ENCODE measurements around the gene PRPF19.

The PRPF19 gene

DNA sequence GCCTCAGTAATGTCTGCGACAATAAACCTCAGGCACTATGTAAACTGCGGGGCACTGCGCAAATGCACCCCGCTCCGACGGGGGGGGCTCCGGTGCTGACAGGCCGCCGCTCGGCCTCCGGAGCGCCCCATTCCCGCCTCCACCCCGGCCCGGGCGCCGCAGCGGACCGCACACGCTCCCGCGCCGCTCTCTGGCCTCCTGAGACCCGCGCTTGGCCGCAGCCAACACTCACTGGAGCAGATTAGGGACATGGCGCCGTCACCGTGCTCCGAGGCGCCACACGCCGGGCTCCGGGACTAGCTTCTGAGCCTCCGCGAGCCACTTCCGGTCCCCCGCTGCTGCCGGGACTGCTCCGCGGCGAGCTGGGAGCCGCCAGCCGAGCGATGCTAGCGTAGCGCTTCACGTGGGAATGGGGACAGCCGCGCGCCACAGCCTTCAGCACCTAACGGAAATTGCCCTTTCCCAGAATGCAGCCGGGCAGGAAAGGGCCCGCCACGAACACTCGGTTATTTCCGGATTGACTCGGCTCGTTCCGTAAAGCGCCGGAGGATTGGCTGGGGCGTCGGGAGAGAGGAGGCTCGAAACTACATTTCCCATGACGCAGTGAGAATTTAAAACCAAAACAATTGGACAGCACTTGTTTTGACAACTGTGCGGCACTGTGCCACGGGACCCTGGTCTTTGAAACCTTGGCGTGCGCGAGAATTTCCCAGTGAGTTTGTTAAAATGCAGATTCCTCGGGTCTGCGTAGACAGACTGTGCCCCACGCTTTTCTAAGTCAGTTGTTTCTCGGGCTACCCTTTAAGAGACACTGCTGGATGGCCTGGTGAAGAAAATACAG is at the start of gene PRPF19:
Gene PRPF19 (minus strand): TSS at position 454 of the 841 bp plus-strand sequence. CDS start 203 bp downstream, at position 251.
- no peak for TF ChIP-seq ZNF274 (IDR thresholded peaks at IDR 0.05; ENCODE audit: low read depth, low read length)
- peak within 1 kb of the TSS; percentile 96 for H3K4me3 ChIP-seq (ENCODE audit: low read length)

DNA sequence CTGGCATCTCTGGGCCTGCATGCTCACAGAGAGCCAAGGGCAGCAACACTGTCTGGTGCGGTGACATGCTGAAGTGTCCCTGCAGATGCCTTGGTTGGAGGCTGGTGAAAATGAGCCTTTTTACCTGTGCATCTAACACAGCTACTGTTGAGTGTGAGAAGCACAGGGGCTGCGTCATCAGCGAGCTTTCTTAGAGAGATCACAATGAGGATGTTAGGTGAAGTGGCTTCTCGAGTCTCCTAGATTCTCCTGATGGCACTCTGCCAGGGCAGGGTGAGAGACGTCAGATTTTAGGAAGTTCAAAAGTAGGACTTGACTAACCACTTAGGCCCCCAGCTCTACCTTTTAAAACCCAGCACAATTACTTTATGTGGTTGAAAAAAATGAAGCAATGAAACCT is 49.2 kb upstream of the PRPF19 start:
- TF ChIP-seq ZNF274 (IDR thresholded peaks at IDR 0.05; ENCODE audit: low read depth, low read length) = no peak
- no peak overlapping the region for H3K4me3 ChIP-seq (ENCODE audit: low read length)

DNA sequence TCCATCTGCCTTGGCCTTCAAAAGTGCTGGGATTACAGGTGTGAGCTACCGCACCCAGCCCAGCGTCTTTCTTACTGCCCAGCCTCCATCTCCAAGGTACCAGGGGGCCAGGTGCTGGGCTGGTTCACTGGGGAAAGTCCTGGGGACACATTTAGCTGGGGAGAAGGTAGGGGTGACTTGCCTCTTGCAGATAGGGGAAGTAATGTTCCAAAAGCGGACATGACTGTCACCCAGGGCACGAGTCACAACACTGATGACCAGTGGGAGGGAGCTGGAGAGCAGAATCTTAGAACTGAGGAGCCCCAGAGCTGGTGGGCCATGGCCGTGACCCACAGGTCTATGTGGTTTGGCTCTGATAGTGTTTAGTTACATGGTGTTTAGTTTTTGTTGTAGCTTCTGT is 48.0 kb upstream of the PRPF19 start:
- TF ChIP-seq ZNF274 (IDR thresholded peaks at IDR 0.05; ENCODE audit: low read depth, low read length) = no peak
- H3K4me3 ChIP-seq (ENCODE audit: low read length) = no peak overlapping the region

DNA sequence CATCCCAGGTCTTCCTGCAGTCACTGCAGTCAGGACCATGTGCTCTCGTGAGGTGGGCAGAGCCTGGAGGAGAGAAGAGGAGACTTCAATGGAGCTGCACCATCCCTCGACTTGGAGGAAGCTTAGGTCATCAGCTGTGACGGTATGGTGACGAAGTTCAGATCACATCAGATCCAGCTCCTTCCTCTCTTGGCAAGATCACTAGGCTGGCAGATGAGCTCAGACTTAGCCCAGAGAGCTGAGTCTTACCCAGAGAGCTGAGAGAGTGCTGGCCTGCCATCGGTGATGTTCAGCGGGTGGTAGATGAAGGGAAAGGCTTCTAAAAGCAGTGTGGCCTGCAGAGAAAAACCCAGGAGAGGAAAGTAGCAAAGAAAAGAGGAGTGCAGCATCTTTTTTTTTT is 47.4 kb upstream of the PRPF19 start:
- H3K4me3 ChIP-seq (ENCODE audit: low read length) = no peak overlapping the region
- TF ChIP-seq ZNF274 (IDR thresholded peaks at IDR 0.05; ENCODE audit: low read depth, low read length) = no peak

DNA sequence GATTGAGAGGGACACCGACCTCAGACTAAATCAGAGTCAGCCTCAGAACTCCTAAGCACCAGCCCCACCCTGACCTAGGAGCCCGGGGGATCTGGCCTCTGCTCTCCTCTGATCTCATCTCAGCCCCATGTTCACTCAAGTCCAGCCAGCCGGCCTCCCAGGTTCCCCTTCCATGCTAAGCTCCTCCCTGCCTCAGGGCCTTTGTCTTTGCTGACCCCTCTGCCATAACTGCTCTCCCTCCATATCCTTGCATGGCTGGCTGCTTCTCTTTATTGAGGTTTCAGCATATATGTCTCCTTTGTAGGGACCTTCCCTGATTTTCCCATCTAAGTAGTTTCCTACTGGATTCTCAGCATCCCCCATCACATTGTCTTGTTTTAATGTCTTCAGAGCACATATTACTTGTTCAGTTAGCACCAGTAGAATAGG is 46.4 kb upstream of the PRPF19 start:
- no peak for TF ChIP-seq ZNF274 (IDR thresholded peaks at IDR 0.05; ENCODE audit: low read depth, low read length)
- peak overlapping the region; percentile 2; the same call in 1 of the 2 replicates for H3K4me3 ChIP-seq (ENCODE audit: low read length)

DNA sequence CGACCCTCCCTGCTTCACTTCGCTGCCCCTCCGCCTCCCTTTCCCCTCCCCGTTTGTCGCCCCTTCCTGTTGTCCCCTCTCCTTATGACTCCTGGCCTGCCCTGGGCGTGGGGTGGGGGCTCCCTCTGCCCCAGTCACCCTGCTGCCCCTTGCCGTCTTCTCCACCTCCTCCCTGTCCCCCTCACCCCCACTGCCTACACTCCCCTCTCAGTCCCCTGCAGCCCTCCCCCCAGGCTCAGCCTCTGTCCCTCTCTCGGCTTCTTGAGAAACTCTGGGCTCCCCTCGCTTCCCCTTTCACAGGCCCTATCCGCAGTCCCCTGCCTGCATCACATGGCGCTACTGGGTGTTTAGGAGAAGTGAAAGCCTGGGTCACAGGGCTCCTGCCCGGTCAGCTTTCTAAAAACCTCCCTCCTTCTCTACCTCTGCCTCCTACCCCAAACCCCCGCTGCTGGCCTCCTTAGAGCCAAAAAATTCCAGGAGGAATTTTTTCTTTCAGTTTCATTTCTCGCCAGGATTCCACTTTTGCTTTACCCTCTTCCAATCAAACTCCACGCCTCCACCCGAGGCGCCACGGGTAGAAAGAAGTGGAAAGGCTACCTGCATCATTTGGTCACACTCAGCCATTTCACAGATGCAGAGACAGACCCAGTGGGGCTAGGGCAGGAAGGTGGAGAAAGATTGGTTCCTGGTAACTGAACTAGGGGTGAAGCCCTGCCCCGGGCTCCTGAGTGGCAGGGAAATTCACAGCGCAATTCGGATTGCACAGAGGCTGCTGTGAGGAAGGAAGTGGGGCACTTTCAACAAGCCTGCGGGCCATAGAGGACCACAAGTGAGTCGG is 45.7 kb upstream of the PRPF19 start, which contains the start of gene SLC15A3:
Gene SLC15A3 (minus strand): TSS at position 273 of the 838 bp plus-strand sequence. CDS start 625 bp downstream, outside the sequence.
- peak within 1 kb of the TSS; percentile 60; the same call in 1 of the 2 replicates for H3K4me3 ChIP-seq (ENCODE audit: low read length)
- no peak for TF ChIP-seq ZNF274 (IDR thresholded peaks at IDR 0.05; ENCODE audit: low read depth, low read length)

DNA sequence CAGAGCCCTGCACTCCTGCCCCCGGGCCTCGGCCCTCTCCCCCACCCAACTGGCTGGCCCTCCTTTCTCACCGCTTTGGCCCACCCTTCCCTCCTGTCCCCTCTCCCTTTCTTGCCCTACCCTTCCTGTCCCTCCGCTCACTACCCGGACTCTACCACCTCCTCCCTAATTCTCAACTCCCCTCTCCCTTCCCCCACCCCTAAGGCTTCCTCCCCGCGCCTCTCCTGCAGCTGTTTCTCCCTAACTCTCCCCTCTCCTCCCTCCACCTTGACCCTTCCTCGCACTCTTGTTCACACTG is 45.2 kb upstream of the PRPF19 start:
- peak overlapping the region; percentile 60; the same call in 1 of the 2 replicates for H3K4me3 ChIP-seq (ENCODE audit: low read length)
- no peak for TF ChIP-seq ZNF274 (IDR thresholded peaks at IDR 0.05; ENCODE audit: low read depth, low read length)

DNA sequence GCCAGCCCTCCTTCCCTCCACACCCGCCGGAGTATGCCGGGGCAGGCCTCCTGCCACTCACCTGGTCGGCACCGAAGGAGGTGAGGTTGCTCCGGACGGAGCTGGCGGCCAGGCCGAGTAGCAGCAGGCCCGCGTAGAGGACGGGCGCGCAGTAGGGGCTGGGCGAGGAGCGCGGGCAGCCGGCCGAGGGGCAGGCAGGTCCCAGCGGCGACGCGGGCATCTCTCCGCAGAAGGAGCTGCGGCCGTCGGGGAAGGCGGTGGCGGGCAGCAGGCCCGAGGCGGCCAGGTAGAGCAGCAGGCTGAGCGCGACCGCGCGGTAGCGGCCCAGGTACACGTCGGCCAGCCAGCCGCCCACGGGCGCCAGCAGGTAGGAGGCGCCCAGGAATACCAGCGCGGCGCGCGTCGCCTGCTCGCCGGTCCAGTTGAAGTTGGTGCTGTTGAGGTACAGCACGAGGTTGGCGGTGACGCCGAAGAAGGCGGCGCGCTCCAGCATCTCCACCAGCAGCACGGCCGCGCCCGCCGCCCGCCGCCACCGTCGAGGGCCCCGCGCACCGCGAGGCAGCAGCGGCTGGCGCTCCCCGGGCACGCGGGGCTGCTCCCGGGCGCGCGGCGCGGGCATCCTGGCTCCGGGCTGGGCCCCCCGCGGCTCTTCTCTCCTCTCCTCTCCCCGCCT is 44.7 kb upstream of the PRPF19 start:
- peak overlapping the region; percentile 60; the same call in 1 of the 2 replicates for H3K4me3 ChIP-seq (ENCODE audit: low read length)
- TF ChIP-seq ZNF274 (IDR thresholded peaks at IDR 0.05; ENCODE audit: low read depth, low read length) = no peak

DNA sequence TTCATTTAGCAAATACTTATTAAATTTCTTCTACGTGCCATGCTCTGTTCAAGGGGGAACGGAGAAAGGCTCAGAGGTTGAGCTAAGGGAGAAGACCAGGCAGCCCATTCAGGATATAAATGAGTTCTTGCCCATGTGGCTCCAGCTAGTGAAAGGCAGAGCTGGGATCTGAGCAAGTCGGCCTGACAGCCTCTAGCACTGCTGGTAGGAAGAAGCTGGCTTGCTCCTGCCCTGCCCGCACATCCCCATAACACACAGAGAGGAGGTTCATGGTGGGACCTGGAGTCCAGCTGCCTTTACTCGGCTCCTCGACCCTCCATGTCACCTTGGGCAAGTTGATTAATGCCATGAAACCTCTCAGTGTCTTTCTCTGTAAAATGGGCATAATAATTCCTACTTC is 43.6 kb upstream of the PRPF19 start:
- no peak for TF ChIP-seq ZNF274 (IDR thresholded peaks at IDR 0.05; ENCODE audit: low read depth, low read length)
- H3K4me3 ChIP-seq (ENCODE audit: low read length) = peak overlapping the region; percentile 60; the same call in 1 of the 2 replicates

DNA sequence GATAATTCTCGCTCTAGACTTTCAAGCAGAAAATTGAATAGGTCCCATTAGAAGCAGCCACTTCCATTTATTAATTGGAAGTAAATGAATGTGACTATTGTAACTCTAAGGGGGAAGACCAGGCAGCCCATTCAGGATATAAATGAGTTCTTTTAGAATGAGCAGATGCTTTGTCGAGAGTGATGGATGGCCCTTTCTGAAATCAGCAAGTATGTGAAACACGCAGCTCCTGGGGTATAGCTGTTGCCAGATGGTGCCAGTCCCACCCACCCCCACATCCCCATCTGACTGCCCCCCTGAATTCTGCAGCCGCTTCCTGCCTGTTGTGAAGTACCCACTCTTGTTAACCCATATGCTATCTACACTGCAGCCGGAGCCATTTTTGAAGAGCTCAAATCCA is 41.9 kb upstream of the PRPF19 start:
- TF ChIP-seq ZNF274 (IDR thresholded peaks at IDR 0.05; ENCODE audit: low read depth, low read length) = no peak
- no peak overlapping the region for H3K4me3 ChIP-seq (ENCODE audit: low read length)

DNA sequence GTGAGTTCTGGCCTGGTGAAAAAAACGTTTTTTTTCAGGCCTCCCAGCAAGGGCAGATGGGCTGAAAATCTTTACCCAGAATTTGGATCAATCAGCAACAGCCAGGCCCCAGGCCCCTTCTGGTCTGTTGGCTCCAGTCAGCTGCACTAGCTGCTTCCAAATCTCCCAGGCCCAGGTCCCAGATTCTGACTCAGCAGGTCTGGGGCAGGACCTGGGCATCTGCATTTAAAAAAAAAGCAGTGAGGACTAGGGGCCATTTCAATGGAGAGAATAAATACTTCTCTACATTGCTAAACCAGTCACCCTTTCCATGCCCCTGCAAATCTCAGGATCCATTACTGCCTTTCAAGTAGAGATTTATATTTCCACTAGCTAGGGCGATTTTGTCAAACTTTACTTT is 41.3 kb upstream of the PRPF19 start:
- TF ChIP-seq ZNF274 (IDR thresholded peaks at IDR 0.05; ENCODE audit: low read depth, low read length) = no peak
- no peak overlapping the region for H3K4me3 ChIP-seq (ENCODE audit: low read length)

DNA sequence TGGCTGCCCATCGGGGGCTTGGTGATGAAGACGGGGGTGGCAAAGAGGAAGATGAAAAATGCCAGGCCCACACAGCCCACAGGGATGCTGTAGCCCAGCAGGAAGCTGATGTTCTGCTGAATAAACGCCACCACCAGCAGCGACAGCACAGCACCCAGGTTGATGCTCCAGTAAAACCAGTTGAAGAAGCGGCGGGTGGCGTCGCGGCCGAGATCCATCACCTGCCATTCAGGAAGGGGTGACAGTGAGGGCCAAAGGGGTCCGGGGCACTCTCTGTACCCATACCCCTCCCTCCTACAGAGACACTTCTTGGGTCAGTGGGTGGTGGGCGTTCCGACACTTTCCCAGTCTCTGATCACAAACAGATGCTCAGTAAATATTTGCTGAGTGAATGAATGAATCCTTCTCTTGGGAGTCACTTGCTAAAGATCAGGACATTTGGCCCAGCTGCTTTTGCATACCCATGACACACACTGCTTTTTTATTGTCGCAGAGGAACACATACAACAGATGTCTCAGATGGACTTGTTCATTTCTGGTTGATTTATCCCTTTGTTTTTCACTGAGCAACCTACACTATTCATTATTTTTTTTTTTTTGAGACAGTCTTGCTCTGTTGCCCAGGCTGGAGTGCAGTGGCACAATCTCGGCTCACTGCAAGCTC is 40.3 kb upstream of the PRPF19 start:
- TF ChIP-seq ZNF274 (IDR thresholded peaks at IDR 0.05; ENCODE audit: low read depth, low read length) = no peak

DNA sequence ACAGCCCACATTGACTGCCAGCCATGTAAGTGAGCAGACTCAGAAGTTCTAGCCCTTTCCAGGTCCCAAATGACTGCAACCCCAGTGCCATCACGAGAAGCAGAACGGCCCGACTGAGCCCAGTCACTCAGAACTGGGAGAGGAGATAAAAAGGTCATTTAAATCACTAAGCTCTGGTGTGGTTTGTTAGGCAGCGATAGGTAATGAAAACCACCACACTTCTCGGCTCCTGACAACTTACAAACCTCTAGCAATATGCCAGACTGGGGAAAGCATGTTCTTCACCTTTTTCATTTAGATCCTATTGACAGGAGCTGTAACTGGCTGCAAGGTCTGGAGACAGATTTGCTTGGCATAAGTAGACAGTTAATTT is 38.9 kb upstream of the PRPF19 start:
- TF ChIP-seq ZNF274 (IDR thresholded peaks at IDR 0.05; ENCODE audit: low read depth, low read length) = no peak
- H3K4me3 ChIP-seq (ENCODE audit: low read length) = no peak overlapping the region

More for the DNA sequence above, 40.3 kb upstream of the PRPF19 start:
- H3K4me3 ChIP-seq (ENCODE audit: low read length) = no peak overlapping the region
